IMR-90 (cell line): ENCODE results near the gene BEGAIN. TPM values are rescaled to one million over a fixed set of nuclear protein-coding genes. Genes with fewer than 3 reads are reported as not detected.

ENCODE experiments used
- ATAC-seq: fragments of 200-7000 bp; cut with Tn5 transposase; 2 replicates; pipeline ENCODE4 v1.9.1; 2020; ENCODE audit warnings: low read depth, mild to moderate bottlenecking, moderate library complexity
- BruUV-seq: library from RNA; stranded (reverse); fragments of 400-500 nt; replicated peaks from 2 replicates; lab custom pipeline; 2021; lab: Mats Ljungman, UMichigan
- CTCF ChIA-PET: fragments of 300-600 bp; formaldehyde crosslinking; extraction: SDS; loops from one replicate; lab custom pipeline; 2021; ENCODE audit warnings: antibody characterized with exemption; lab: Yijun Ruan, JAX
- POLR2A ChIA-PET: fragments of 300-600 bp; sonication (Branson Sonifier 250); formaldehyde crosslinking; loops from one replicate; lab custom pipeline; 2022; ENCODE audit warnings: antibody characterized with exemption; ENCODE audit not compliant: unreplicated experiment; lab: Charles Lee
- DNase-seq: peaks from one replicate; pipeline ENCODE4 v3.0.0; 2013
- H2AFZ ChIP-seq: replicated peaks from 2 replicates; pipeline ENCODE3; 2013; ENCODE audit warnings: low read length, mild to moderate bottlenecking; ENCODE audit not compliant: poor library complexity
- H2AK5ac ChIP-seq: 2 replicates; pipeline ENCODE4 v1.6.1; 2013; ENCODE audit warnings: low read depth, low read length, inconsistent platforms
- H2AK9ac ChIP-seq: replicated peaks from 2 replicates; pipeline ENCODE3; 2013; ENCODE audit warnings: mild to moderate bottlenecking, low read depth, low read length, moderate library complexity; ENCODE audit not compliant: poor library complexity
- H2BK120ac ChIP-seq: 2 replicates; pipeline ENCODE4 v1.6.1; 2013; ENCODE audit warnings: low read depth, low read length, inconsistent platforms
- H2BK15ac ChIP-seq: 3 replicates; pipeline ENCODE4 v1.6.1; 2013; ENCODE audit warnings: low read depth, low read length, inconsistent platforms
- H2BK20ac ChIP-seq: 2 replicates; pipeline ENCODE4 v1.6.1; 2013; ENCODE audit warnings: low read depth, mild to moderate bottlenecking, inconsistent platforms, low read length, moderate library complexity
- H2BK5ac ChIP-seq: 2 replicates; pipeline ENCODE4 v1.6.1; 2013; ENCODE audit warnings: mild to moderate bottlenecking, low read depth, low read length, inconsistent platforms; ENCODE audit not compliant: poor library complexity, severe bottlenecking
- H3K14ac ChIP-seq: replicated peaks from 2 replicates; pipeline ENCODE4 v1.6.1; 2013; ENCODE audit warnings: low read depth, low read length, inconsistent platforms
- H3K18ac ChIP-seq: 2 replicates; pipeline ENCODE4 v1.6.1; 2013; ENCODE audit warnings: low read depth, low read length, control low read depth
- H3K23ac ChIP-seq: 2 replicates; pipeline ENCODE4 v1.6.1; 2013; ENCODE audit warnings: low read depth, low read length, inconsistent platforms
- H3K27ac ChIP-seq: 2 replicates; pipeline ENCODE4 v1.5.1; 2013; ENCODE audit warnings: mild to moderate bottlenecking, control low read depth, low read length; ENCODE audit not compliant: insufficient read depth
- H3K27me3 ChIP-seq: 2 replicates; pipeline ENCODE4 v1.6.1; 2013; ENCODE audit warnings: low read length; ENCODE audit not compliant: control insufficient read depth, insufficient read depth
- H3K36me3 ChIP-seq: 2 replicates; pipeline ENCODE4 v1.6.1; 2013; ENCODE audit warnings: low read length, mixed read lengths; ENCODE audit not compliant: control insufficient read depth, insufficient read depth
- H3K4ac ChIP-seq: 2 replicates; pipeline ENCODE4 v1.6.1; 2013; ENCODE audit warnings: low read depth, low read length, inconsistent platforms
- H3K4me1 ChIP-seq: 2 replicates; pipeline ENCODE4 v1.6.1; 2013; ENCODE audit warnings: low read length, mixed read lengths; ENCODE audit not compliant: control insufficient read depth, insufficient read depth
- H3K4me2 ChIP-seq: 2 replicates; pipeline ENCODE4 v1.6.1; 2013; ENCODE audit warnings: low read depth, mild to moderate bottlenecking, control low read depth, low read length, moderate library complexity
- H3K4me3 ChIP-seq: 2 replicates; pipeline ENCODE4 v1.5.1; 2013; ENCODE audit warnings: low read depth, mild to moderate bottlenecking, control low read depth, low read length, moderate library complexity; ENCODE audit not compliant: insufficient read depth
- H3K56ac ChIP-seq: 2 replicates; pipeline ENCODE4 v1.6.1; 2013; ENCODE audit warnings: low read length, inconsistent platforms; ENCODE audit not compliant: insufficient read depth; ENCODE audit errors: extremely low read depth
- H3K79me1 ChIP-seq, 2 experiments: 2 replicates each; pipeline ENCODE4 v1.6.1; 2013; ENCODE audit warnings: low read length in 2 of 2, inconsistent platforms in 1 of 2, low read depth in 1 of 2
- H3K9ac ChIP-seq: 2 replicates; pipeline ENCODE4 v1.6.1; 2013; ENCODE audit warnings: low read depth, low read length, control low read depth
- H3K9me1 ChIP-seq: 2 replicates; pipeline ENCODE4 v1.6.1; 2013; ENCODE audit warnings: low read length, inconsistent platforms; ENCODE audit not compliant: insufficient read depth
- H3K9me3 ChIP-seq: 2 replicates; pipeline ENCODE4 v1.6.1; 2013; ENCODE audit warnings: low read length; ENCODE audit not compliant: control insufficient read depth, insufficient read depth
- H4K20me1 ChIP-seq: 2 replicates; pipeline ENCODE4 v1.6.1; 2013; ENCODE audit warnings: low read length, inconsistent platforms; ENCODE audit not compliant: insufficient read depth
- H4K5ac ChIP-seq: 2 replicates; pipeline ENCODE4 v1.6.1; 2013; ENCODE audit warnings: mild to moderate bottlenecking, low read depth, low read length, control low read depth
- H4K8ac ChIP-seq, 2 experiments: 2 replicates each; pipeline ENCODE4 v1.6.1; 2013; ENCODE audit warnings: low read depth in 2 of 2, low read length in 2 of 2, control low read depth in 1 of 2, inconsistent platforms in 1 of 2
- H4K91ac ChIP-seq: 2 replicates; pipeline ENCODE4 v1.6.1; 2013; ENCODE audit warnings: low read depth, low read length, inconsistent platforms; ENCODE audit not compliant: insufficient read depth
- BHLHE40 ChIP-seq: fragments of 150-350 bp; IDR thresholded peaks from 2 replicates; pipeline ENCODE4 v1.6.1; 2016; ENCODE audit warnings: mild to moderate bottlenecking, low read depth, low read length
- CEBPB ChIP-seq: IDR thresholded peaks from 2 replicates; pipeline ENCODE4 v1.6.1; 2012; ENCODE audit warnings: low read depth, low read length, improper control_type of control experiment
- CHD1 ChIP-seq: IDR thresholded peaks from 2 replicates; pipeline ENCODE4 v1.6.1; 2012; ENCODE audit warnings: low read depth, low read length, improper control_type of control experiment
- CTCF ChIP-seq: conservative IDR thresholded peaks from 2 replicates; pipeline ENCODE4 v1.5.1; 2012; ENCODE audit warnings: mild to moderate bottlenecking, low read depth, low read length, improper control_type of control experiment
- ELK1 ChIP-seq: fragments of 150-350 bp; IDR thresholded peaks from 2 replicates; pipeline ENCODE4 v1.6.1; 2016; ENCODE audit warnings: low read depth, mild to moderate bottlenecking, low read length, moderate library complexity, borderline replicate concordance
- FOS ChIP-seq: fragments of 150-350 bp; IDR thresholded peaks from 2 replicates; pipeline ENCODE4 v1.6.1; 2016; ENCODE audit warnings: low read depth, low read length
- MAFK ChIP-seq: IDR thresholded peaks from 2 replicates; pipeline ENCODE4 v1.6.1; 2012; ENCODE audit warnings: low read depth, low read length, improper control_type of control experiment
- MAZ ChIP-seq: IDR thresholded peaks from 2 replicates; pipeline ENCODE4 v1.6.1; 2012; ENCODE audit warnings: low read depth, mild to moderate bottlenecking, low read length, improper control_type of control experiment, moderate library complexity, borderline replicate concordance
- MXI1 ChIP-seq: IDR thresholded peaks from 2 replicates; pipeline ENCODE4 v1.6.1; 2012; ENCODE audit warnings: low read depth, mild to moderate bottlenecking, low read length, moderate library complexity, borderline replicate concordance
- NFE2L2 ChIP-seq: fragments of 150-350 bp; IDR thresholded peaks from 2 replicates; pipeline ENCODE4 v1.6.1; 2016; ENCODE audit warnings: low read depth, mild to moderate bottlenecking, low read length
- POLR2A ChIP-seq: IDR thresholded peaks from 2 replicates; pipeline ENCODE4 v1.6.1; 2012; ENCODE audit warnings: mild to moderate bottlenecking, low read depth, low read length
- RAD21 ChIP-seq: IDR thresholded peaks from 2 replicates; pipeline ENCODE4 v1.6.1; 2012; ENCODE audit warnings: low read length, improper control_type of control experiment
- RCOR1 ChIP-seq: IDR thresholded peaks from 2 replicates; pipeline ENCODE4 v1.6.1; 2012; ENCODE audit warnings: mild to moderate bottlenecking, low read length, improper control_type of control experiment; ENCODE audit not compliant: insufficient replicate concordance
- RFX5 ChIP-seq: IDR thresholded peaks from 2 replicates; pipeline ENCODE4 v1.8.0; 2012; ENCODE audit warnings: low read depth, mild to moderate bottlenecking, low read length, moderate library complexity
- SMC3 ChIP-seq: fragments of 150-350 bp; IDR thresholded peaks from 2 replicates; pipeline ENCODE4 v1.6.1; 2016; ENCODE audit warnings: low read depth, mild to moderate bottlenecking, antibody characterized with exemption, low read length, moderate library complexity
- USF2 ChIP-seq: fragments of 150-350 bp; IDR thresholded peaks from 2 replicates; pipeline ENCODE4 v1.6.1; 2017; ENCODE audit warnings: mild to moderate bottlenecking, antibody characterized with exemption, low read length, low read depth
- WGBS, 2 experiments: methylation state at CpG; one replicate each; pipeline versions ENCODE4 v1.1.5 to v1.1.7; 2013; ENCODE audit warnings: missing lambda C conversion rate in 2 of 2; ENCODE audit not compliant: insufficient read length in 1 of 2; ENCODE audit errors: extremely low coverage in 2 of 2; 5-methylcytosine and 5-hydroxymethylcytosine counted together
- dilution Hi-C: fragments of 300-500 bp; cut with HindIII; formaldehyde crosslinking; loops from one replicate; pipeline ENCODE4 v1.14.3; 2018; ENCODE audit warnings: low sequenced_read_pairs; ENCODE audit not compliant: unreplicated experiment
- in situ Hi-C: fragments of 300-500 bp; cut with MboI; formaldehyde crosslinking; loops from 3 replicates; pipeline ENCODE4 v1.14.3; 2019; ENCODE audit warnings: low sequenced_read_pairs, inconsistent platforms, mixed read lengths
- intact Hi-C: fragments of 100-400 bp; cut with micrococcal nuclease; formaldehyde crosslinking; loops from 2 replicates; pipeline ENCODE4 v1.10.0; 2022
- polyA plus RNA-seq, 3 experiments: library from polyadenylated mRNA; depleted of rRNA; stranded (reverse); fragments of >200 nt; gene quantifications; 2 replicates each; pipeline ENCODE4 v1.2.3, GENCODE V29; 2012; ENCODE audit warnings: low replicate concordance in 1 of 3
- total RNA-seq: library from RNA; depleted of rRNA; stranded (reverse); fragments of >200 nt; gene quantifications from 2 replicates; pipeline ENCODE4 v1.2.3, GENCODE V29; 2012

BEGAIN gene
- total and polyA plus RNA-seq, 2 of the 4 experiments (the other 2 are of a cell fraction): 0.18 to 0.99 TPM

DNA sequence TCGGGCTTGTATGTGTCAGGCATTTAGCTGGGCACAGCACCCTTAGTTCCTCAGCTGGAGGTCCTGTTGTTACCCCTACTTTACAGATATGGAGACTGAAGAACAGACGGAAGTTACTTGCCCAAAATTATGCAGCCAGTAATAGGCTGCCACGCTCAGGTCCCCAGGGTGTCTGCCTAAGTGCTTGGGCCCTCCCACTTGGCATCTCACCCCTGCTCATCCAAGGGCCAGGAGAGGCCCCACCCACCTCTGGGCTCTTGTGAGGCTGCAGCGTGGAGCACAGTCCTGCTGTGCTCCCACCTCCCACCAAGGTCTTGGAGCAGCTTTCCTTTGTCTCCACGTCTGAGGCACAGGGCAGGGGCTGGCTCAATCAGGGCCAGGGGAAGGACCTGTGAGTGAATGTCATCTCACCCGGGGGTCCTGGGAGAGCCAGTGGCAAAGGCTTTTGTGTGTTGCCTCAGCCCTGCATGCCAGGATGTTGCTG is 64.6 kb downstream of the BEGAIN start:
- Histone ChIP-seq H3K56ac (no peak overlapping the region), H3K36me3 (peaks cover 11% of the 10 kb centered on the region), H4K8ac (no peak overlapping the region), H2BK20ac (no peak overlapping the region), H2AFZ (no peak overlapping the region), H3K4me2 (no peak overlapping the region), H3K14ac (no peak overlapping the region), H2AK9ac (no peak overlapping the region), H4K91ac (no peak overlapping the region), H3K4me1 (no peaks in the 10 kb centered on the region), H3K4me3 (no peak overlapping the region), H3K9me3 (no peaks in the 10 kb centered on the region), H3K9me1 (peaks cover 4% of the 10 kb centered on the region; the same call in 1 of the 2 replicates), H3K79me1 (no peaks in the 10 kb centered on the region), H3K27me3 (no peaks in the 10 kb centered on the region), H4K5ac (no peak overlapping the region), H3K4ac (no peak overlapping the region), H3K18ac (no peak overlapping the region), H3K9ac (no peak overlapping the region), H3K23ac (no peak overlapping the region), H2BK5ac (no peak overlapping the region), H3K27ac (no peak overlapping the region), H2BK15ac (no peak overlapping the region), H2AK5ac (no peak overlapping the region), H4K20me1 (no peaks in the 10 kb centered on the region), H2BK120ac (no peak overlapping the region)
- 17% methylated on average over 1 of the region's 6 CpGs; no CpG with 5 or more reads in 1 of the 2 experiments for WGBS, 2 experiments
- in situ Hi-C loops (no loop called here), dilution Hi-C loops (no loop called here), intact Hi-C loops (loop anchor here (10.0 kb wide), 1 partner anchor 712 kb away; no protein-coding TSS in a partner anchor)
- ChIA-PET POLR2A (no interaction called here), CTCF (interaction anchor here (1.0 kb wide), 1 partner anchor 123 kb away, joined by 4 read pairs; no protein-coding TSS in a partner anchor)
- no peak for TF ChIP-seq CTCF
- no peak for TF ChIP-seq FOS
- no peak for TF ChIP-seq CEBPB
- TF ChIP-seq POLR2A: no peak
- no peak for TF ChIP-seq BHLHE40
- TF ChIP-seq RAD21: no peak
- TF ChIP-seq USF2: no peak
- no peak for TF ChIP-seq CHD1
- no peak for TF ChIP-seq MXI1
- no peak for TF ChIP-seq SMC3
- no peak for TF ChIP-seq RFX5
- no peak for TF ChIP-seq MAFK
- TF ChIP-seq RCOR1: no peak
- TF ChIP-seq NFE2L2: no peak
- TF ChIP-seq ELK1: no peak
- TF ChIP-seq MAZ: no peak
- DNase-seq (no peak), ATAC-seq (no peak)
- no TSS peak for BruUV-seq
